H9 (cell line): Measurements from ENCODE around the gene ATE1. TPM values are rescaled to one million over a fixed set of nuclear protein-coding genes. Genes with fewer than 3 reads are reported as not detected.

Experiments
- DNase-seq: peaks from one replicate; pipeline ENCODE4 v3.0.0-alpha.2; 2017
- H2AFZ ChIP-seq: one replicate; pipeline ENCODE4 v1.6.1; 2013; ENCODE audit warnings: mild to moderate bottlenecking, low read length, control low read depth, moderate library complexity
- H2AK5ac ChIP-seq: 2 replicates; pipeline ENCODE4 v1.6.1; 2013; ENCODE audit warnings: low read length, control low read depth, mixed read lengths; ENCODE audit not compliant: insufficient read length
- H2BK120ac ChIP-seq: one replicate; pipeline ENCODE4 v1.6.1; 2013; ENCODE audit warnings: low read depth, mild to moderate bottlenecking, low read length, control low read depth, inconsistent platforms; ENCODE audit not compliant: poor library complexity, severe bottlenecking
- H2BK12ac ChIP-seq: 2 replicates; pipeline ENCODE4 v1.6.1; 2013; ENCODE audit warnings: low read length, control low read depth, mixed read lengths, low read depth; ENCODE audit not compliant: insufficient read length
- H2BK15ac ChIP-seq: 2 replicates; pipeline ENCODE4 v1.6.1; 2013; ENCODE audit warnings: low read depth, low read length, control low read depth
- H2BK20ac ChIP-seq: one replicate; pipeline ENCODE4 v1.6.1; 2013; ENCODE audit warnings: low read depth, mild to moderate bottlenecking, low read length, control low read depth, inconsistent platforms; ENCODE audit not compliant: poor library complexity, severe bottlenecking
- H2BK5ac ChIP-seq: 2 replicates; pipeline ENCODE4 v1.6.1; 2013; ENCODE audit warnings: low read length, control low read depth, mixed read lengths; ENCODE audit not compliant: insufficient read length
- H3K14ac ChIP-seq: 2 replicates; pipeline ENCODE4 v1.6.1; 2013; ENCODE audit warnings: low read length, control low read depth; ENCODE audit not compliant: insufficient read depth
- H3K18ac ChIP-seq: 2 replicates; pipeline ENCODE4 v1.6.1; 2013; ENCODE audit warnings: low read depth, mild to moderate bottlenecking, mixed read lengths, low read length, control low read depth; ENCODE audit not compliant: insufficient read length
- H3K23ac ChIP-seq: 2 replicates; pipeline ENCODE4 v1.6.1; 2013; ENCODE audit warnings: low read length, control low read depth, mixed read lengths, low read depth; ENCODE audit not compliant: insufficient read length
- H3K23me2 ChIP-seq: 2 replicates; pipeline ENCODE4 v1.6.1; 2013; ENCODE audit warnings: low read depth, mild to moderate bottlenecking, mixed read lengths, low read length, control low read depth; ENCODE audit not compliant: insufficient read length, poor library complexity, severe bottlenecking
- H3K27ac ChIP-seq: 2 replicates; pipeline ENCODE4 v1.5.1; 2013; ENCODE audit warnings: low read length, control low read depth, mixed read lengths, low read depth; ENCODE audit not compliant: insufficient read length
- H3K27me3 ChIP-seq: 2 replicates; pipeline ENCODE4 v1.6.1; 2013; ENCODE audit warnings: low read length, control low read depth, inconsistent platforms; ENCODE audit not compliant: insufficient read depth
- H3K4ac ChIP-seq: 2 replicates; pipeline ENCODE4 v1.6.1; 2013; ENCODE audit warnings: low read depth, mild to moderate bottlenecking, control low read depth, inconsistent platforms, low read length, moderate library complexity
- H3K4me1 ChIP-seq: 2 replicates; pipeline ENCODE4 v1.6.1; 2013; ENCODE audit warnings: low read length, control low read depth, inconsistent platforms; ENCODE audit not compliant: insufficient read depth
- H3K4me2 ChIP-seq: 2 replicates; pipeline ENCODE4 v1.6.1; 2013; ENCODE audit warnings: low read length, control low read depth, mixed read lengths; ENCODE audit not compliant: insufficient read length, insufficient read depth
- H3K56ac ChIP-seq: 2 replicates; pipeline ENCODE4 v1.6.1; 2013; ENCODE audit warnings: low read depth, mild to moderate bottlenecking, mixed read lengths, low read length, control low read depth; ENCODE audit not compliant: insufficient read length
- H3K79me1 ChIP-seq: 2 replicates; pipeline ENCODE4 v1.6.1; 2013; ENCODE audit warnings: low read depth, mild to moderate bottlenecking, moderate library complexity, low read length, control low read depth, inconsistent platforms; ENCODE audit not compliant: insufficient read depth, poor library complexity, severe bottlenecking
- H3K79me2 ChIP-seq: 2 replicates; pipeline ENCODE4 v1.6.1; 2013; ENCODE audit warnings: low read length, control low read depth, inconsistent platforms; ENCODE audit not compliant: insufficient read depth
- H3K9ac ChIP-seq: 2 replicates; pipeline ENCODE4 v1.6.1; 2013; ENCODE audit warnings: low read length, control low read depth, mixed read lengths; ENCODE audit not compliant: insufficient read length; ENCODE audit errors: extremely low read depth
- H3K9me3 ChIP-seq: one replicate; pipeline ENCODE4 v1.6.1; 2013; ENCODE audit warnings: low read depth, low read length, inconsistent platforms; ENCODE audit not compliant: control insufficient read depth
- H3T11ph ChIP-seq: one replicate; pipeline ENCODE4 v1.6.1; 2013; ENCODE audit warnings: mild to moderate bottlenecking, low read length, control low read depth, inconsistent platforms
- H4K20me1 ChIP-seq: one replicate; pipeline ENCODE4 v1.6.1; 2013; ENCODE audit not compliant: control insufficient read depth, insufficient read length, insufficient read depth
- H4K5ac ChIP-seq: 2 replicates; pipeline ENCODE4 v1.6.1; 2013; ENCODE audit warnings: low read depth, mild to moderate bottlenecking, mixed read lengths, low read length, control low read depth; ENCODE audit not compliant: insufficient read length
- H4K8ac ChIP-seq: replicated peaks from 2 replicates; pipeline ENCODE4 v1.6.1; 2013; ENCODE audit warnings: low read length, control low read depth, mixed read lengths, low read depth; ENCODE audit not compliant: insufficient read length
- H4K91ac ChIP-seq: 2 replicates; pipeline ENCODE4 v1.6.1; 2013; ENCODE audit warnings: low read depth, mild to moderate bottlenecking, moderate library complexity, mixed read lengths, low read length, control low read depth; ENCODE audit not compliant: insufficient read length
- H3K27ac Mint-ChIP-seq, 3 experiments: 2 replicates in 2 of 3; 3 replicates in 1 of 3; pipeline ENCODE4 v1.8.0; 2020 to 2021; ENCODE audit warnings: mixed read lengths in 3 of 3, mild to moderate bottlenecking in 1 of 3, moderate library complexity in 1 of 3
- H3K27me3 Mint-ChIP-seq: 2 replicates; pipeline ENCODE4 v1.8.0; 2021; ENCODE audit warnings: low read depth, mild to moderate bottlenecking, moderate library complexity, mixed read lengths
- H3K36me3 Mint-ChIP-seq, 3 experiments: 2 replicates in 2 of 3; 3 replicates in 1 of 3; pipeline ENCODE4 v1.8.0; 2020 to 2021; ENCODE audit warnings: low read depth in 3 of 3, mixed read lengths in 3 of 3; ENCODE audit not compliant: insufficient read depth in 1 of 3
- H3K4me1 Mint-ChIP-seq, 2 experiments: 2 replicates each; pipeline ENCODE4 v1.8.0; 2020; ENCODE audit warnings: mixed read lengths in 2 of 2
- H3K4me3 Mint-ChIP-seq, 2 experiments: 2 replicates in 1 of 2; 3 replicates in 1 of 2; pipeline ENCODE4 v1.8.0; 2020 to 2021; ENCODE audit warnings: mild to moderate bottlenecking in 2 of 2, mixed read lengths in 2 of 2, moderate library complexity in 1 of 2
- H3K9me3 Mint-ChIP-seq, 2 experiments: 2 replicates in 1 of 2; 3 replicates in 1 of 2; pipeline ENCODE4 v1.8.0; 2020; ENCODE audit warnings: mild to moderate bottlenecking in 2 of 2, mixed read lengths in 2 of 2, moderate library complexity in 1 of 2
- WGBS: extraction: QIAGEN DNeasy Blood & Tissue Kit; methylation state at CpG from one replicate; pipeline ENCODE4 v1.1.7; 2013; ENCODE audit warnings: missing lambda C conversion rate, low lambda C conversion rate, mixed read lengths; ENCODE audit not compliant: insufficient read length; ENCODE audit errors: extremely low coverage; 5-methylcytosine and 5-hydroxymethylcytosine counted together
- total RNA-seq: library from RNA; stranded (reverse); gene quantifications from 2 replicates; pipeline ENCODE4 v1.2.1, GENCODE V29; 2021
- TF ChIP-seq, protein P1 (sequence below): fragments of 200-600 bp; sonication (generic); conservative IDR thresholded peaks from 3 replicates; pipeline ENCODE4 v1.8.0; 2021; ENCODE audit warnings: antibody characterized with exemption, mild to moderate bottlenecking

ATE1 gene
- total RNA-seq, 1 experiment from 2014 or later, result 29.0 TPM

DNA sequence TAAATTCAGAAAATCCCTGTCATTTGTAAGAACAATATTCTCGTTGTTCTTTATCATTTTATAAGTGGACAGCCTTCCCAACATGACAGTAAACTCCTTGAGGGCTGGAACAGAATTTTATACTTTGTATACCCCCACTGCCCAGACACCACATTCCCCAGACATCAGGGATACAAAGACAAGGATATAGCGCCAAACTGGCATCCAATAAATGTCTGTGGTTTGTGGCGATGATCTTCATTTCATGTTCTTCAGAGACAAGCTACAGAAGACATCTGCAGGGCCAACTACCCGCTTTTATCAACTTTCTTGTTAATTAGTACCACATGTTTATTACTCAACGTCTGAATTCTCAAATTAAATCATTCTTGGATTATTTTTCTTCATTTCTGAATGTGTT lies 155.9 kb downstream of the ATE1 start:
- H2BK12ac ChIP-seq, result no peak overlapping the region
- H3K27me3 Mint-ChIP-seq, result no peaks in the 10 kb centered on the region
- no CpG with 5 or more reads among the region's 5 CpGs for WGBS
- H3K4me3 Mint-ChIP-seq, result no peak overlapping the region
- no peaks in the 10 kb centered on the region for H3K27me3 ChIP-seq
- no peak overlapping the region for H2AK5ac ChIP-seq
- no peak overlapping the region for H2BK20ac ChIP-seq
- no peak overlapping the region for H3K4me2 ChIP-seq
- H3K18ac ChIP-seq, result no peak overlapping the region
- H2BK15ac ChIP-seq, result no peak overlapping the region
- no peaks in the 10 kb centered on the region for H4K20me1 ChIP-seq
- no peak for DNase-seq
- no peak overlapping the region for H2AFZ ChIP-seq
- H3K79me2 ChIP-seq, result no peaks in the 10 kb centered on the region
- no peak overlapping the region for H3K56ac ChIP-seq
- no peak overlapping the region for H3T11ph ChIP-seq
- H3K4me1 ChIP-seq, result no peaks in the 10 kb centered on the region
- no peak overlapping the region for H2BK120ac ChIP-seq
- H3K79me1 ChIP-seq, result no peaks in the 10 kb centered on the region
- no peak overlapping the region for H3K14ac ChIP-seq
- H3K4me1 Mint-ChIP-seq, result peaks cover 4 to 9% of the 10 kb centered on the region in 2 experiments
- peaks cover 6 to 10% of the 10 kb centered on the region in 2 experiments; a peak in 4 of 5 replicates for H3K9me3 Mint-ChIP-seq
- no peak overlapping the region for H3K4ac ChIP-seq
- no peaks in the 10 kb centered on the region for H3K9me3 ChIP-seq
- no peak overlapping the region for H3K23ac ChIP-seq
- H3K27ac Mint-ChIP-seq, result no peak overlapping the region
- no peak overlapping the region for H2BK5ac ChIP-seq
- H3K9ac ChIP-seq, result no peak overlapping the region
- H4K8ac ChIP-seq, result no peak overlapping the region
- TF ChIP-seq, protein P1, sequence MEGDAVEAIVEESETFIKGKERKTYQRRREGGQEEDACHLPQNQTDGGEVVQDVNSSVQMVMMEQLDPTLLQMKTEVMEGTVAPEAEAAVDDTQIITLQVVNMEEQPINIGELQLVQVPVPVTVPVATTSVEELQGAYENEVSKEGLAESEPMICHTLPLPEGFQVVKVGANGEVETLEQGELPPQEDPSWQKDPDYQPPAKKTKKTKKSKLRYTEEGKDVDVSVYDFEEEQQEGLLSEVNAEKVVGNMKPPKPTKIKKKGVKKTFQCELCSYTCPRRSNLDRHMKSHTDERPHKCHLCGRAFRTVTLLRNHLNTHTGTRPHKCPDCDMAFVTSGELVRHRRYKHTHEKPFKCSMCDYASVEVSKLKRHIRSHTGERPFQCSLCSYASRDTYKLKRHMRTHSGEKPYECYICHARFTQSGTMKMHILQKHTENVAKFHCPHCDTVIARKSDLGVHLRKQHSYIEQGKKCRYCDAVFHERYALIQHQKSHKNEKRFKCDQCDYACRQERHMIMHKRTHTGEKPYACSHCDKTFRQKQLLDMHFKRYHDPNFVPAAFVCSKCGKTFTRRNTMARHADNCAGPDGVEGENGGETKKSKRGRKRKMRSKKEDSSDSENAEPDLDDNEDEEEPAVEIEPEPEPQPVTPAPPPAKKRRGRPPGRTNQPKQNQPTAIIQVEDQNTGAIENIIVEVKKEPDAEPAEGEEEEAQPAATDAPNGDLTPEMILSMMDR, result no peak
- H4K91ac ChIP-seq, result no peak overlapping the region
- H3K27ac ChIP-seq, result no peak overlapping the region
- H3K23me2 ChIP-seq, result no peaks in the 10 kb centered on the region
- no peak overlapping the region for H4K5ac ChIP-seq
- peaks cover 11 to 24% (median 13%) of the 10 kb centered on the region in 3 experiments; a peak in 6 of 7 replicates for H3K36me3 Mint-ChIP-seq
